GM18868 (cell line): ENCODE results near the gene URB1.
"Not testable (repeated sequence)": the region's sequence is repeated elsewhere in the genome, so short reads cannot be mapped to it uniquely, and the experiment has no call there.

ENCODE experiments used
- ATAC-seq: cut with Tn5 transposase; IDR thresholded peaks from one replicate; pipeline ENCODE4 v1.9.1; 2021; ENCODE audit warnings: mild to moderate bottlenecking, moderate library complexity; ENCODE audit not compliant: unreplicated experiment

The URB1 gene

GRCh38 chr21:32322676-32323075 lies 70.1 kb downstream of the URB1 start:
- ATAC-seq: no peak

- no peak for ATAC-seq
Observed at GRCh38 chr21:32322103-32322502, 70.7 kb downstream of the URB1 start.

GRCh38 chr21:32321480-32321879 lies 71.3 kb downstream of the URB1 start:
- ATAC-seq: no peak

GRCh38 chr21:32320726-32321125 lies 72.1 kb downstream of the URB1 start:
- ATAC-seq: no peak

GRCh38 chr21:32320059-32320458 lies 72.8 kb downstream of the URB1 start:
- no peak for ATAC-seq

GRCh38 chr21:32319012-32319411 lies 73.8 kb downstream of the URB1 start:
- no peak for ATAC-seq

GRCh38 chr21:32317726-32318125 lies 75.1 kb downstream of the URB1 start:
- ATAC-seq: no peak

- ATAC-seq: no peak
Observed at GRCh38 chr21:32316361-32317215, 76.2 kb downstream of the URB1 start.

GRCh38 chr21:32315511-32316281 lies 77.1 kb downstream of the URB1 start:
- no peak for ATAC-seq

- no peak for ATAC-seq
Observed at GRCh38 chr21:32314806-32315205, 78.0 kb downstream of the URB1 start.

- ATAC-seq: no peak
Observed at GRCh38 chr21:32312976-32313375, 79.8 kb downstream of the URB1 start.

- no peak for ATAC-seq
Observed at GRCh38 chr21:32312326-32312725, 80.5 kb downstream of the URB1 start.

GRCh38 chr21:32311621-32312020 lies 81.2 kb downstream of the URB1 start:
- no peak for ATAC-seq

- ATAC-seq: not testable (repeated sequence)
Observed at GRCh38 chr21:32310976-32311375, 81.8 kb downstream of the URB1 start.

- ATAC-seq: no peak
Observed at GRCh38 chr21:32309906-32310460, 82.8 kb downstream of the URB1 start.

GRCh38 chr21:32308696-32309095 lies 84.1 kb downstream of the URB1 start:
- ATAC-seq: no peak

GRCh38 chr21:32307706-32308105 lies 85.1 kb downstream of the URB1 start:
- ATAC-seq: no peak

GRCh38 chr21:32306021-32306780 lies 86.6 kb downstream of the URB1 start:
- no peak for ATAC-seq

- ATAC-seq: no peak
Observed at GRCh38 chr21:32304998-32305397, 87.8 kb downstream of the URB1 start.

GRCh38 chr21:32303385-32303784 lies 89.4 kb downstream of the URB1 start:
- ATAC-seq: no peak

GRCh38 chr21:32302560-32302959 lies 90.3 kb downstream of the URB1 start:
- no peak for ATAC-seq
